H9 (cell line): ENCODE results near the gene ARHGAP26. TPM values are rescaled to one million over a fixed set of nuclear protein-coding genes. Genes with fewer than 3 reads are reported as not detected.

ENCODE experiments used
- DNase-seq: peaks from one replicate; pipeline ENCODE4 v3.0.0-alpha.2; 2017
- H2AFZ ChIP-seq: one replicate; pipeline ENCODE4 v1.6.1; 2013; ENCODE audit warnings: mild to moderate bottlenecking, low read length, control low read depth, moderate library complexity
- H2AK5ac ChIP-seq: 2 replicates; pipeline ENCODE4 v1.6.1; 2013; ENCODE audit warnings: low read length, control low read depth, mixed read lengths; ENCODE audit not compliant: insufficient read length
- H2BK120ac ChIP-seq: one replicate; pipeline ENCODE4 v1.6.1; 2013; ENCODE audit warnings: low read depth, mild to moderate bottlenecking, low read length, control low read depth, inconsistent platforms; ENCODE audit not compliant: poor library complexity, severe bottlenecking
- H2BK12ac ChIP-seq: 2 replicates; pipeline ENCODE4 v1.6.1; 2013; ENCODE audit warnings: low read length, control low read depth, mixed read lengths, low read depth; ENCODE audit not compliant: insufficient read length
- H2BK15ac ChIP-seq: 2 replicates; pipeline ENCODE4 v1.6.1; 2013; ENCODE audit warnings: low read depth, low read length, control low read depth
- H2BK20ac ChIP-seq: one replicate; pipeline ENCODE4 v1.6.1; 2013; ENCODE audit warnings: low read depth, mild to moderate bottlenecking, low read length, control low read depth, inconsistent platforms; ENCODE audit not compliant: poor library complexity, severe bottlenecking
- H2BK5ac ChIP-seq: 2 replicates; pipeline ENCODE4 v1.6.1; 2013; ENCODE audit warnings: low read length, control low read depth, mixed read lengths; ENCODE audit not compliant: insufficient read length
- H3K14ac ChIP-seq: 2 replicates; pipeline ENCODE4 v1.6.1; 2013; ENCODE audit warnings: low read length, control low read depth; ENCODE audit not compliant: insufficient read depth
- H3K18ac ChIP-seq: 2 replicates; pipeline ENCODE4 v1.6.1; 2013; ENCODE audit warnings: low read depth, mild to moderate bottlenecking, mixed read lengths, low read length, control low read depth; ENCODE audit not compliant: insufficient read length
- H3K23ac ChIP-seq: 2 replicates; pipeline ENCODE4 v1.6.1; 2013; ENCODE audit warnings: low read length, control low read depth, mixed read lengths, low read depth; ENCODE audit not compliant: insufficient read length
- H3K23me2 ChIP-seq: 2 replicates; pipeline ENCODE4 v1.6.1; 2013; ENCODE audit warnings: low read depth, mild to moderate bottlenecking, mixed read lengths, low read length, control low read depth; ENCODE audit not compliant: insufficient read length, poor library complexity, severe bottlenecking
- H3K27ac ChIP-seq: 2 replicates; pipeline ENCODE4 v1.5.1; 2013; ENCODE audit warnings: low read length, control low read depth, mixed read lengths, low read depth; ENCODE audit not compliant: insufficient read length
- H3K27me3 ChIP-seq: 2 replicates; pipeline ENCODE4 v1.6.1; 2013; ENCODE audit warnings: low read length, control low read depth, inconsistent platforms; ENCODE audit not compliant: insufficient read depth
- H3K4ac ChIP-seq: 2 replicates; pipeline ENCODE4 v1.6.1; 2013; ENCODE audit warnings: low read depth, mild to moderate bottlenecking, control low read depth, inconsistent platforms, low read length, moderate library complexity
- H3K4me1 ChIP-seq: 2 replicates; pipeline ENCODE4 v1.6.1; 2013; ENCODE audit warnings: low read length, control low read depth, inconsistent platforms; ENCODE audit not compliant: insufficient read depth
- H3K4me2 ChIP-seq: 2 replicates; pipeline ENCODE4 v1.6.1; 2013; ENCODE audit warnings: low read length, control low read depth, mixed read lengths; ENCODE audit not compliant: insufficient read length, insufficient read depth
- H3K56ac ChIP-seq: 2 replicates; pipeline ENCODE4 v1.6.1; 2013; ENCODE audit warnings: low read depth, mild to moderate bottlenecking, mixed read lengths, low read length, control low read depth; ENCODE audit not compliant: insufficient read length
- H3K79me1 ChIP-seq: 2 replicates; pipeline ENCODE4 v1.6.1; 2013; ENCODE audit warnings: low read depth, mild to moderate bottlenecking, moderate library complexity, low read length, control low read depth, inconsistent platforms; ENCODE audit not compliant: insufficient read depth, poor library complexity, severe bottlenecking
- H3K79me2 ChIP-seq: 2 replicates; pipeline ENCODE4 v1.6.1; 2013; ENCODE audit warnings: low read length, control low read depth, inconsistent platforms; ENCODE audit not compliant: insufficient read depth
- H3K9ac ChIP-seq: 2 replicates; pipeline ENCODE4 v1.6.1; 2013; ENCODE audit warnings: low read length, control low read depth, mixed read lengths; ENCODE audit not compliant: insufficient read length; ENCODE audit errors: extremely low read depth
- H3K9me3 ChIP-seq: one replicate; pipeline ENCODE4 v1.6.1; 2013; ENCODE audit warnings: low read depth, low read length, inconsistent platforms; ENCODE audit not compliant: control insufficient read depth
- H3T11ph ChIP-seq: one replicate; pipeline ENCODE4 v1.6.1; 2013; ENCODE audit warnings: mild to moderate bottlenecking, low read length, control low read depth, inconsistent platforms
- H4K20me1 ChIP-seq: one replicate; pipeline ENCODE4 v1.6.1; 2013; ENCODE audit not compliant: control insufficient read depth, insufficient read length, insufficient read depth
- H4K5ac ChIP-seq: 2 replicates; pipeline ENCODE4 v1.6.1; 2013; ENCODE audit warnings: low read depth, mild to moderate bottlenecking, mixed read lengths, low read length, control low read depth; ENCODE audit not compliant: insufficient read length
- H4K8ac ChIP-seq: replicated peaks from 2 replicates; pipeline ENCODE4 v1.6.1; 2013; ENCODE audit warnings: low read length, control low read depth, mixed read lengths, low read depth; ENCODE audit not compliant: insufficient read length
- H4K91ac ChIP-seq: 2 replicates; pipeline ENCODE4 v1.6.1; 2013; ENCODE audit warnings: low read depth, mild to moderate bottlenecking, moderate library complexity, mixed read lengths, low read length, control low read depth; ENCODE audit not compliant: insufficient read length
- H3K27ac Mint-ChIP-seq, 3 experiments: 2 replicates in 2 of 3; 3 replicates in 1 of 3; pipeline ENCODE4 v1.8.0; 2020 to 2021; ENCODE audit warnings: mixed read lengths in 3 of 3, mild to moderate bottlenecking in 1 of 3, moderate library complexity in 1 of 3
- H3K27me3 Mint-ChIP-seq: 2 replicates; pipeline ENCODE4 v1.8.0; 2021; ENCODE audit warnings: low read depth, mild to moderate bottlenecking, moderate library complexity, mixed read lengths
- H3K36me3 Mint-ChIP-seq, 3 experiments: 2 replicates in 2 of 3; 3 replicates in 1 of 3; pipeline ENCODE4 v1.8.0; 2020 to 2021; ENCODE audit warnings: low read depth in 3 of 3, mixed read lengths in 3 of 3; ENCODE audit not compliant: insufficient read depth in 1 of 3
- H3K4me1 Mint-ChIP-seq, 2 experiments: 2 replicates each; pipeline ENCODE4 v1.8.0; 2020; ENCODE audit warnings: mixed read lengths in 2 of 2
- H3K4me3 Mint-ChIP-seq, 2 experiments: 2 replicates in 1 of 2; 3 replicates in 1 of 2; pipeline ENCODE4 v1.8.0; 2020 to 2021; ENCODE audit warnings: mild to moderate bottlenecking in 2 of 2, mixed read lengths in 2 of 2, moderate library complexity in 1 of 2
- H3K9me3 Mint-ChIP-seq, 2 experiments: 2 replicates in 1 of 2; 3 replicates in 1 of 2; pipeline ENCODE4 v1.8.0; 2020; ENCODE audit warnings: mild to moderate bottlenecking in 2 of 2, mixed read lengths in 2 of 2, moderate library complexity in 1 of 2
- CTCF ChIP-seq: fragments of 200-600 bp; sonication (generic); conservative IDR thresholded peaks from 3 replicates; pipeline ENCODE4 v1.8.0; 2021; ENCODE audit warnings: antibody characterized with exemption, mild to moderate bottlenecking
- WGBS: extraction: QIAGEN DNeasy Blood & Tissue Kit; methylation state at CpG from one replicate; pipeline ENCODE4 v1.1.7; 2013; ENCODE audit warnings: missing lambda C conversion rate, low lambda C conversion rate, mixed read lengths; ENCODE audit not compliant: insufficient read length; ENCODE audit errors: extremely low coverage; 5-methylcytosine and 5-hydroxymethylcytosine counted together
- total RNA-seq: library from RNA; stranded (reverse); gene quantifications from 2 replicates; pipeline ENCODE4 v1.2.1, GENCODE V29; 2021

ARHGAP26 gene
- total RNA-seq, 1 experiment from 2014 or later, result 13.8 TPM

- Histone ChIP-seq H2BK15ac (no peak overlapping the region), H3K9ac (no peak overlapping the region), H2BK5ac (no peak overlapping the region), H4K20me1 (no peaks in the 10 kb centered on the region), H3K79me2 (no peaks in the 10 kb centered on the region), H3K4me2 (no peak overlapping the region), H3K56ac (no peak overlapping the region), H3K4me1 (no peaks in the 10 kb centered on the region), H4K91ac (no peak overlapping the region), H4K5ac (no peak overlapping the region), H3K27me3 (no peaks in the 10 kb centered on the region), H2AK5ac (no peak overlapping the region), H3K23ac (no peak overlapping the region), H3K4ac (no peak overlapping the region), H4K8ac (no peak overlapping the region), H3T11ph (no peak overlapping the region), H3K27ac (no peak overlapping the region), H2BK12ac (no peak overlapping the region), H3K79me1 (no peaks in the 10 kb centered on the region), H3K23me2 (no peaks in the 10 kb centered on the region), H3K18ac (no peak overlapping the region), H3K14ac (no peak overlapping the region), H2BK120ac (no peak overlapping the region), H2AFZ (no peak overlapping the region), H3K9me3 (no peaks in the 10 kb centered on the region), H2BK20ac (no peak overlapping the region)
- Mint-ChIP-seq H3K27me3 (peaks cover 2% of the 10 kb centered on the region; the same call in 1 of the 2 replicates), H3K36me3 (no peaks in the 10 kb centered on the region), H3K4me3 (no peak overlapping the region), H3K4me1 (peaks cover 16 to 17% of the 10 kb centered on the region in 2 experiments), H3K27ac (no peak overlapping the region), H3K9me3 (no peaks in the 10 kb centered on the region)
- no peak for DNase-seq
- WGBS, result no CpG with 5 or more reads among the region's 3 CpGs
- TF ChIP-seq CTCF, result no peak
Measured at GRCh38 chr5:143231416-143231815, 461.2 kb downstream of the ARHGAP26 start.
